ENCODE measurements around the gene INPP4B.

Gene INPP4B

GRCh38 chr4:142452161-142452855 lies 393.8 kb downstream of the INPP4B start:
- FAIRE-seq = no peak

DNA sequence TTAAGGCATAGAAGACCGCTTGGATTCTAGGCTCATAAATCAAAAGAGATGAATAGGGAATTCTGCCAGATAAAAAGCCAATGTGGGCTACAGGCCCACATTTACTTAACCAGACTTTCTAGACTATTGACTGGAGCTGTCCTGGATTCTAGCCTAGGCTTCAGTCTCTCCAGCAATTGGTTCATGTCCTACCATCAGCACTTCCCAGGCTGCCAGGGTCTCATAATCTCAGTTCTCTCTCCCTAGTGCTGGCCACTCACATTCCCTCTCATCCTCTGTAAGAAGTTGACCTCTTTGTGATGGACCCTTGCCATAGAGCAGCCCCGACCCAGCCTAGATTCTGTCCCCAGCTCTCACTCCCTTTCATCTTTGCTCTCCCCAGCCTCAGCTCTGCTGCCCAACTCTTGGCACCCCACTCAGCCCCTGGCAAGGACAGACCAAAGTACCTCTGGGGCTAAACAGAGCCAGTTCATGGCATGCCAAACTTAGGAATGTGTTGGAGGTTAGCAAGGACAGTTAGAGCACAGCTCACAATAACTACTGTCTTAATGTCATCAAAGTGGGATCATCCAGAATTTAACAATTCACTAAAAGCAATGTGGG lies 396.2 kb downstream of the INPP4B start:
- FAIRE-seq = no peak

GRCh38 chr4:142447009-142447408 lies 399.1 kb downstream of the INPP4B start:
- no peak for FAIRE-seq

DNA sequence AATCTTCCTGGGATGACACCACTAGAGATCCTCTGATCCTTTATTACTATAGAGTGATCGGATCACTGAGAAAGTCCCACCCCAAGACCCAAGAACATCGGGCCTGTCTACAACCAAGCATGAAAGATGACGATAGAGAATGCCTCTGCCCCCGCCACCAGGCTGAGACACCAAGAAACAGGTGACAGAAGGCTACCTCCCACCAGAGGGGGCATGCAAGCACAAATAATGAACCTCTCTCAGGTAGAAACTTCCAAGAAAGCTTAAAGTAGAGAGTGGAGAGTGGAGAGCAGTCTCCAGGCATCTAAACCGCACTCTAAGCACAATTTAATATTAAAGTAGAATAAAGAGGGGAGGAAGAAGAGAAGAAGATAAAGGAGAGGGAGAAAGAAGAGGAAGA lies 402.6 kb downstream of the INPP4B start:
- FAIRE-seq = no peak

- no peak for FAIRE-seq
These were observed 406.0 kb downstream of the INPP4B start for GRCh38 chr4:142440093-142440492.

GRCh38 chr4:142435599-142436235 lies 410.4 kb downstream of the INPP4B start:
- FAIRE-seq = no peak

DNA sequence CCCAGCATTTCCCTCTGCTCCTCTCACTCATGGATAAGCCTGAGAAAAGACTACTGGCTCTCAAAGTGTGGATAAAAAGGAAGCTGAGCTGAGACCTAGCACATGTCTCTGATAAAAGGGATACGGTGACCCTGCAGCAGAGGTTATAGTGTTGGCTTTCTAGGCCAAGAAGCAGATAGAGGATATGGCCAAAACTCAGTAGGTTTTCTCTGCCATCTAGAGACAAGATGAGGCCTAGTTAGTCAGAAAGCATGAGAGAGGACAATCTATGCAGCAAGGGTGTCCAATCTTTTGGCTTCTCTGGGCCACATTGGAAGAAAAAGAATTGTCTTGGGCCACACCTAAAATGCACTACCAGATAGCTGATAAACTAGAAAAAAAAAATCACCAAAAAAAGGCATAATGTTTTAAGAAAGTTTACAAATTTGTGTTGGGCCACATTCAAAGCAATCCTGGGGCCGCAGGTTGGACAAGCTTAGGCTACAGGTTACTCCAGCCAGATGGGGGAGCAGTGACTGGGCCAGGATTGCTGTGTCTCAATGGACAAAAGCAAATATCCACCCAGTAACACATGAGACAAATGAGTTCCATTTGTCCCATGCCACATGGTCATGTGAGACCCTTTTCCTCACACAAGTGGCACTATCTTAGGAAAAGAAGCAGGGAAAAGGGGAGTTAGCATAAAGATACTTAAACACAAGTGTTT lies 411.4 kb downstream of the INPP4B start:
- FAIRE-seq = no peak

GRCh38 chr4:142428715-142429114 lies 417.4 kb downstream of the INPP4B start:
- no peak for FAIRE-seq

DNA sequence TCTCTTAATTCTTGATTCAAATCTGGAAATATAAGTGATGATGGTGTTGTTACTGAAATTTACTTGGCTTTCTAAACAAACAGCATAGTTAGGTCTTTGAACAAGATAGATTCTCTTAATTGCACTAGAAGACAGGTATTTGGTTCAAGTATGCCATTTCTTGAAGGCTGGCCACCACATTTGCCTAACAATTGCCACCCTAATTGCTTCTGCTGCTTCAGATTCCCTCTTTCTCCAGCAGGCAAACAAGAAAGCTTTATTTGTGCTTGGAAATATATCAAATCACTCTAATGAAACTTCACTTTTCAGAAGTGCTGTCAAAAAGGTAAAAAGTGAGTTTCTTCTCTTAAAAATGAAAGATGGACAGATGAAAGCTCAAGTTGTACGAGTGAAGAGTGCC lies 418.6 kb downstream of the INPP4B start:
- no peak for FAIRE-seq

DNA sequence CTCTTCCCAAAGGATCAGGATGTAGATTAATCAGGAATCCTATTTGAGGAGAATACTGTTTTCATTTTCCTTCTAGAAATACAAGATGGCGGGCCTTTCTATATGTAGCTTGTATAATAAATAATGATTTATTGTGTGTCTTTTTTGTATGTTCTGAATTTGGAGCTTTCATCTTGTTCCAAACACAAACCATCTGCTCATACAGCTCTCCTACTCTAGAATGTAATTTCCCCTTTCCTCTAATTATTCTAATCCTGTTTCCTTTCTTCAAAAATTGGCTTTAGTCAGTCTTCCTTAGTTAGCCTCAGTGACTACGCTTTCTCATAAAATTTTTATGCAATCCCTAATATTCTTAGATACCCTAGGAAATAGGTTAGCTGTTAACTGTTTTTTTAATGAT lies 422.2 kb downstream of the INPP4B start:
- FAIRE-seq = no peak

DNA sequence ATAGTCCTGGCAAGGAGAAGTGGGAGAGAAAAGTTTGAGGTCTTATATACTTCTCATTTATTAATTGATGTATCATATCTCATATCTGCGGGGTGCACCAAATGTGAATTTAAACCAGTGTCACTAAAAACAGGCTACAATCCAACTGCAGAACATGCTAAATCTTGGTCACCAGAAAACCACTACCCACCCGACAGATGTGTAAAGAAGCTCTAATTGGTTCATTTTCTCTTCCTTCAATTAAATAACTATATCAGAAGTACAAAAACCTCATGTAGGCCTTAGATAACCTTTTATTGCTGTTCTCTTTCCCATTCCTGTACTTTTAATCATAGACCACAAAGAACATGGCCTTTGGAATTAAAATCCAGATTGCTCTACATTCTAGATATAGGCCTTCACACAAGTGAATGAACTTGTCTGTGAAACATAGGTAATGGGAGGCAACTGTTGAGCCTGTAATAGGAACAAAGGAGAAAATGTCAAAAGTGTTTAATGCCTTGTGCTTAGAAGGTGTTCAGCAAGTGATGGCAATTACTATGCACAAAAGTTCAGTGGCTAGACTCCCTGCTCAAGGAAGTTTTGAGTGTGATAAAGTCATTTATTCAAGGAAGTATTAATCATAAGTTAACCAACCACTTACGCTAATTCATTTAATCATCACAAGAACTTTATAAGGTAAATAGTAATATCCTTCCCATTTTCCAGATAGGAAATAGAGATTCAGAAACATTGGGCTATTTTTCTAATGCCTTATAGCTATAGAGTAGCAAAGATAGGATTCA lies 425.6 kb downstream of the INPP4B start:
- FAIRE-seq = peak; percentile 36

GRCh38 chr4:142419712-142420111 lies 426.4 kb downstream of the INPP4B start:
- FAIRE-seq = no peak

DNA sequence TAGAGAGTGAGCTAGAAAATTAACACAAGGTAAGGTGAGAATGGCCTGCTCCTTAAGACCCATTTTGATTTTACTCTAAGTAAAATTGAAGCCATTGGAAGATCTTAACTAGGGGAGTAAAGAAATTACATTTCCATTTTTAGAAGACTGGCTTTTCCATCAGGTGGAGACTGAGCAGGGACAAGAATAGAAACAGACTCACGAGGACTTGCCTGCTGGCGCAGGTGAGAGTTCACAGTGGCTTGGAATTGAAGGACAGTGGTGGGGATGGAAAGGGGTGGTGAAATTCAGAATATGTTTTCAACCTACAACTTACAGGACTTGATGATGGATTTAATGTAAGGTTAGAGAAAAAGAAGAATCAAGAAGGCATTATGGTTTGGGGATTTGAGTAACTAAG lies 427.4 kb downstream of the INPP4B start:
- FAIRE-seq = no peak

GRCh38 chr4:142416711-142417275 lies 429.3 kb downstream of the INPP4B start:
- FAIRE-seq = no peak

GRCh38 chr4:142416121-142416520 lies 430.0 kb downstream of the INPP4B start:
- FAIRE-seq = no peak

DNA sequence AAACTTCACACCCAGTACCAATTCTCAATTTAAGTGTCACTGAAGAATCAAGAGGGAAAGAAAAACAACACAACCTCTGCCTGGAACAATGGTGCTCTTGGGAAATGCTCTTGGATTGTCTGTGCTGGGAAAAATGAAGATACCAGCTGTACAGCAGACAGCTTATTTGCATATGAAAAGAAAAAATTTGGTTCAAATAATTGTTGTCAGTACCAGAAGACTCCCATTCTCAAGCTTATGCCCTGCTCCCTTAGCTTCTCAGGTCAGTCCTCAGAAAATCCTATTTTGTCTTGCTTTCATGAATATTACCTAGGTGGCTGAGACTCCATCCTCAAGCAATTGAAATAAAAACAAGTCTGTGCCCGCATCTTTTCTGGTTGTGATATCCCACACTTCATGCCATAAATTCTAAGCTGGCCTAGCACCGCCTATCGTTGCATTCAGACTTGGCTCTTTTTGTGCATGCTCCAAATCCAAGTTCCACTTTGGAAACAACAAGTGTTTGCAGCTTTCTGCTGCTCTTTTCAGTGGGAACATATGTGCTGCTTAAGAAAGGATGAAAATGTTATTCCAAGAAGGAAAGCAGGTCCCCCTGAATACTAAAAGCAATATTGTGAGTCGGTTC lies 431.6 kb downstream of the INPP4B start:
- no peak for FAIRE-seq

DNA sequence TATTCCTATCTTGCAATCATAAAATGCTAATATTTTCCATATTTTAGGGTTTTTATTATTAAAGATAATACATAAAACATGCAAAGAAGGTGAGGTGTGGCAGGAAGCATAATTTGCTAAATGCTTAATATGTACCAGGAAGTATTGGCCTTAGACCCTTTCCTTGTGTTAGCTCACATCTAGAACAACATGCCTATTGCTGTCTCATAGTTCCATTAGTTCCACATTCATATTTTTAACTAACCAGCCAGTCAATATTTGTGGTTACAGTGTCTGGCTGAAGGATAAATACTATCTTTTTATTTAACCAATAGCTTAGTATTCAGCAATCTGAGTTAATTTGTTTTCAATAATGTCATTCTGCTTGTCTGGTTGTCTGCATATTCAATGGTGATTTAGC lies 432.6 kb downstream of the INPP4B start:
- no peak for FAIRE-seq

- FAIRE-seq = peak; percentile 37
These were observed 434.1 kb downstream of the INPP4B start for GRCh38 chr4:142411993-142412392.

GRCh38 chr4:142408003-142408441 lies 438.1 kb downstream of the INPP4B start:
- no peak for FAIRE-seq

- no peak for FAIRE-seq
These were observed 438.5 kb downstream of the INPP4B start for GRCh38 chr4:142407596-142407995.

- FAIRE-seq = no peak
These were observed 439.1 kb downstream of the INPP4B start for GRCh38 chr4:142406917-142407501.

- FAIRE-seq = no peak
These were observed 439.6 kb downstream of the INPP4B start for GRCh38 chr4:142406499-142406835.

Data from G401.6 (cell line).